HG02884 (cell line): ENCODE measurements around the gene DGCR2.
"Not testable (repeated sequence)": the region's sequence is repeated elsewhere in the genome, so short reads cannot be mapped to it uniquely, and the experiment has no call there.

Source experiments
- ATAC-seq: cut with Tn5 transposase; IDR thresholded peaks from one replicate; pipeline ENCODE4 v1.9.1; 2021; ENCODE audit warnings: mild to moderate bottlenecking, moderate library complexity; ENCODE audit not compliant: unreplicated experiment

DGCR2 gene

DNA sequence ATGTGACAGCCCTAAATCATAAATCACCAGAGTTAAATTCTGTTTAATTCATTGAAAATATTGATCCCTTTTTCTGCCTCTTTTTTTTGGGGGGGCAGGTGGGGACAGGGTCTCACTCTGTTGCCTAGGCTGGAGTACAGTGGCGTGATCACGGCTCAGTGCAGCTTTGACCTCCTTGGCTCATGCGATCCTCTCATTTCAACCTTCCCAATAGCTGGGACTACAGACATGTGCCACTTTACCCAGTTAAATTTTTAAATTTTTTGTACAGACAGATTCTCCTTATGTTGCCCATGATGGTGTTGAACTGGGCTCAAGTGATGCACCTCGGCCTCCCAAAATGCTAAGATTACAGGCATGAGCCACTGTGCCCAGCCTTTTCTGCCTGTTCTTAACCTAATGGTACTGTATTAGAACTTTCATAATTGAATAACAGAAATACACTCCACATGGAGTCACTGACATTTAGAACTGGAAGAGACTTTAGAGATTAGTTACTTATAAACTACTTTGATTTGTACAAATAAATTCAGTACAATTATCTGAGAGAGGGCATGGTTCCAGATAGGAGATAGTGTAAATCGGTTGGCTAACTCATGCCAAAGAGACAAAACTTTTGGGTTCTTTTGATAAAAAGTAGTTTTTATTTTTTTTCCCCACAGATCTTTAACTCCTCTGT lies 109.8 kb downstream of the DGCR2 start:
- ATAC-seq: no peak

DNA sequence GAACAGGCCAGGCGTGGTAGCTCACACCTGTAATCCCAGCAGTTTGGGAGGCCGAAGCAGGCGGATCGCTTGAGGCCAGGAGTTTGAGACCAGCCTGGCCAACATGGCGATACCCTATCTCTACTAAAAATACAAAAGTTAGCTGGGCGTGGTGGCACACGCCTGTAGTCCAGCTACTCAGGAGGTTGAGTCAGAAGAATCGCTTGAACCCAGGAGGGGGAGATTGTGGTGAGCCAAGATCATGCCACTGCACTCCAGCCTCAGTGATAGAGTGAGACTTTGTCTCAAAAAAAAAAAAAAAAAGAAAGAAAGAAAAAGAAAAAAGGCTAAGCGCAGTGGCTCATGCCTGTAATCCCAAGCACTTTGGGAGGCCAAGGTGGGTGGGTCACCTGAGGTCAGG lies 110.6 kb downstream of the DGCR2 start:
- not testable (repeated sequence) for ATAC-seq

DNA sequence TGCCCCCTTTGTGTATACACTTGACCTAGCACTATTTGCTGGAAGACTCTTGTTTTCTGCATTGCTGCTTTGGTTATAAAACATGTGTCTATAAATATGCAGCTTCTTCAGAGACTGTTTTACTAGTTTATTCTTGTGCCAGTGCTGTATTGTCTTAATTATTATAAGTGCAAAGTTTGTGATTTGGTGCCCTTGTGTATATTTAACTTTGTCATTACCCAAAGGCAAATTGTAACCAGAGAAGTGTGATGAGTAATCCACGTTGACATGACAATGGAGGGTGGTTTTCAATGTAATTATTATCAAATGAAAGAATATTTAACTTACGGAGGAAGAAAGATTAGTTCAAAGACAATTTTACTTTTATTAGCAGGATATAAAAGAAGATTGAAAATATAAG lies 111.1 kb downstream of the DGCR2 start:
- ATAC-seq: no peak

DNA sequence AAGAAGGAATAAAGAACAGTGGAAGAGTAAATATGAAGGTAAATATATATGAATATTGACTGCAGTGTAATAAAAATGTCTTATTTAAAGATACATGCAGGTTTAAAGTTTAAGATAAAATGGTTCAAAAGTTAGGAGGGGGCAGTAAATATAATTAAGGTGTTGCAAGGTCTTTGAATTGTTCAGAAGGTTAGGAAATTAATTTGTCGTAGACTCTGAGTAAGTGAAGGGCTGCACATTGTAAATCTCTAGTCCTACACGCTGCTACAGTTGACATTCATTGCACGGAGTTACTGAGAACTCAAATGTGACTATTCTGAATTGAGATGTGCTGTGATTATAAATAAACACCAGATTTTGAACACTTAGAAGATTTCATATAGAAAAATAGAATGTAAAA lies 116.3 kb downstream of the DGCR2 start:
- ATAC-seq: no peak

DNA sequence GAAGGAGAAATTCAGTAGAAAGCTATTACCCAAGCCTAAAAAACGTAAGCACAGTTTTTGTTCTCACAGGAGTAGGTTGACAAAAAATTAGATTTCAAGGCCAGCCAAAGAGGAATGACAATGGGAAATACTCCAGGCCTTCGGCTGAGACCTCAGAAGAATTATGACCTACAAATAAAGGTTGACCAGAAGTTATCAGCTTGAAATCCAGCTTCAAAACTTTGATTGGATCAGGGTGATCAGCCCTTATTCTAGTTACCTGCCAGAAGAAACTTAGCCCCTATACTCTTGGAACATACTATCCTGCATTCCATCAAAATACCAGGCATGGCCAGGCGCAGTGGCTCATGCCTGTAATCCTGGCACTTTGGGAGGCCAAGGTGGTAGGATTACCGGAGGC lies 117.7 kb downstream of the DGCR2 start:
- no peak for ATAC-seq

DNA sequence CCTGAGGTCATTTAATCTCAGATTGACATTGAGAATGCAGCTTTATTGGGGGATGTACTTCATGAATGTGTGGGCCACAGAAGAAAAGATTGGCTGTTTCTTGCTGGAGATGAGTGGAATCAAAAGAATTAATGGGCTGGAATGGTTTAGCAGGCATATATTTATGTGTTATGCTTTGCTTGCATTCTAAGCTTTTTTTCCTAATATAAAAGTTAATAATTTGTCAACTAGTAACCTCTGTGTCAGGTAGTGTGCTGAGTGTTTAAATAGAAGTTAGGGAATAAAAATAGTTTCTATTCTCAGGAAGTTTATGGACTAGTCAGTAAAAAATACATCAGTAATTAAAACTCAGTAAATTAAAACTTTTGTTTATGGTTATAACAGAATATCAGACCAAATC lies 118.7 kb downstream of the DGCR2 start:
- no peak for ATAC-seq

DNA sequence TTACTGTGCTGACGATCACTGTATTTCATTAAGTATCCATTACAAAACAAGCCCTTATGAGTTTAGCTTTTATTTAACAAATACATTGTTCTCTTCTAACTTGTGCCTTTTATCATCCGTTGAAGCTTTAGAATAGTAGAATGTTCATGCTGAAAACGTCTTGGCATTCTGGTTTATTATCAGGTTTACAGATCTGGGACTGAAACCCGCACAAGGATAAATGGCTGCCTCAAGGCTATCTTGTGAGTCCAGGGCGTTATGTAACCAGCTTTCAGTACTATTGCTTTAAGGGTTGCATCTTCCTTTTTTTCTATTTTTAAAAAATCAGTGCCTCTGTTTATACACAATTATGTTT lies 119.6 kb downstream of the DGCR2 start:
- no peak for ATAC-seq

DNA sequence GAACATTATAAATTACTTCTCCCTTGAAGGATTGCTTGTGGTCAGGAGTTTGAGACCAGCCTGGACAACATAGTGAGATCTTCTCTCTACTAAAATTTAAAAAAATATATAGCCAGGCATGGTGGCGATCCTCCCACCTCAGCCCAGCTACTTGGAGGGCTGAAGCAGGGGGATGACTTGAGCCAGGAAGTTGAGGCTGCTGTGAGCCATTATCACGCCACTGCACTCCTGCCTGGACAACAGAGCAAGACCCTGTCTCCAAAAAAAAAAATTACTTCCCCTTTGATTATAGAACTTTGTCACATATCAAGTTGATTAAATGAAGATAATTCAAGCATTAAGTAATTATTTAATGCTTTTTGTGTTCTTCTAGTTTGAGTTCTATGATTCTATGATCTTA lies 121.0 kb downstream of the DGCR2 start:
- ATAC-seq: no peak

DNA sequence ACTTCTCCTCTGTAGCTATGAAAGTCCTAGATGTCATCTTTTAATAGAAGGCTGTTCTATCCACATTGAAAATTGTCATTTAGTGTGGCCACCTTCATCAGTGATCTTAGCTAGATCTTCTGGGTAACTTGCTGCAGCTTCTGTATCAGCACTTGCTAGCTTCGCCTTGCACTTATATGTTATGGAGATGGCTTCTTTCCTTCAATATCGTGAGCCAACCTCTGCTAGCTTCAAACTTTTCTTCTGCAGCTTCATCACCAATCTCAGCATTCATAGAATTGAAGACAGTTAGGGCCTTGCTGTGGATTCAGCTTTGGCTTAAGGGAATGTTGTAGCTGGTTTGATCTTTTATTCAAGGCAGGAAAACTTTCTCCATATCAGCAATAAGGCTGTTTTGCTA lies 122.1 kb downstream of the DGCR2 start:
- ATAC-seq: not testable (repeated sequence)

DNA sequence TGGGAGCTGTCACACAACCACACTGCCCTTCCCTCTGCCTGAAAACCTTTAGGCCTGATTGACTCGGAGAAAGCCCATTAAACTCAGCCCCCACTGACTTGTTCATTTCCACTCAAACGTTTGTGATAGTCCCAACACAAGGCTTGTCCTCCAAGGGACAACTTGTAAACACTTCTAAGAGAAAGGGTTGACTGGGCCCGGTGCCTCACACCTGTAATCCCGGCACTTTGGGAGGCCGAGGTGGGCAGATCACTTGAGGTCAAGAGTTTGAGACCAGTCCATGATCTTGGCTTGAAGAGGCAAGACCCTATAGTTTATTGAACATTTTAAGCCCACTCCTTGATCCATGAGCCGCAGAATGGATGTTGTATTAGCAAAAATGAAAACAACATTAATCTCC lies 122.8 kb downstream of the DGCR2 start:
- ATAC-seq: no peak

DNA sequence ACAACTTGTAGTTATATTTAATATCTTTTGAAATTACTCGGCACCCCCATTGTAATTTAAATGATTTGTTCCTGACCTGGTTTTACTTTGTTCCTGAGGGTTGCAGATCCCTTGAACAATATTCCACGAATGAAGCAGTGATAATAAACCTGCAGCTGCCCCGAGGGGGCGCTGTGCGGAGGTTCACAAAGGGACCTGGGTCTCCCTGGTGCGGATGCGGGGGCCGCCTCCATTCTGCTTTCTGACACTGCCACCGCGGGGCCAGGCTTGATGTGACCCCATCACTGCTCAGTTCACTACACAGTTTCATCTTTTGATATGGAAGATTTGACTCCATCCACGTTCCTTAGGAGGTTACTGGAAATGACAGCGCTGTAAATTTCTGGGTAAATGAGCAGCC lies 123.2 kb downstream of the DGCR2 start:
- no peak for ATAC-seq

DNA sequence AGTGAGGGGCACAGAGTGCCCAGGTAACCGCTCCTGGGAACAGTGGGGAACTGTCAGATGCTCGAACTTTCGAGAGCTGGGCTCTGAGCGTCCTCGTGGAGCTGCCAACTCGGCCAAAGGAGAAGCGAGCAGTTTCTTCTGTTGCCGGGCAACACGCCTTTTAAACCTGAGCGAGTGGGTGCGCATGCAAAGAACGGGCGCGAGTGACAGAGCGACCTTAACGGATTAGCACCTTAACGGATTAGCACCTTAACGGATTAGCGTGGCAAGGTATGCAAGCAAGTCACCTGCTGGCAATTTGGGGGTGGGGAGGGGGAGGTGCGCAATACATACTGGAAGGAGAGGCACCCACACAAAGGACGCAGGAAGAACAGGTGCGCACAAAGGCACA lies 124.3 kb downstream of the DGCR2 start:
- no peak for ATAC-seq

DNA sequence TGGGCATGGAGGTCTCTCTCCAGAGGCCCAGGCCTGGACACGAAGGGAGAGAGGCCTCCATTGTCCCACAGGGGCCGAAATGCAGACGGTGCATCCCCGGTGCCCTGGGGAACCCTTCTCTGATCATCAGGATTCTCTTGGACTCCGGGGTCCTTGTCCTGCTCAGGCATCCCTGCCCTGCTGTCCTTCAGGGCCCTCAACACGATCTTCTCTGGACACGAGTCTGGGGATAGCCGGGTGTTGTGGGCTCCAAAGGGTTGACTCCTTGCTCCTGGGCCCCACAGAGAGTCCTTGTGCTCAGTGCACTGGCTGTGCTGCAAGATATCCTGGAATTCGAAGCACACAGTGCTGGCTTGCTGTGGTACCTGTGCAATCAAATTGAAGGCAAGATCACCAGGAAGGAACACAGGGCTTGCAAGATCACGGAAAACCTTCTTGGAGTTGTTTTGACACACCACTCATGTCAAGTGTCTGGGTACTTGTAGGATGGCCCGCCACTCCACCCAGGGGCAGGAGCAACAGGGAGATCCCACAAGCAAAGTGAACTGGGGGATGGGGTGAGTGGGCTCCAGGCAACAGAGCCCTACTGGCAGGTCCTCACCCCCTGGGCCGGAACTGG lies 124.8 kb downstream of the DGCR2 start:
- no peak for ATAC-seq

DNA sequence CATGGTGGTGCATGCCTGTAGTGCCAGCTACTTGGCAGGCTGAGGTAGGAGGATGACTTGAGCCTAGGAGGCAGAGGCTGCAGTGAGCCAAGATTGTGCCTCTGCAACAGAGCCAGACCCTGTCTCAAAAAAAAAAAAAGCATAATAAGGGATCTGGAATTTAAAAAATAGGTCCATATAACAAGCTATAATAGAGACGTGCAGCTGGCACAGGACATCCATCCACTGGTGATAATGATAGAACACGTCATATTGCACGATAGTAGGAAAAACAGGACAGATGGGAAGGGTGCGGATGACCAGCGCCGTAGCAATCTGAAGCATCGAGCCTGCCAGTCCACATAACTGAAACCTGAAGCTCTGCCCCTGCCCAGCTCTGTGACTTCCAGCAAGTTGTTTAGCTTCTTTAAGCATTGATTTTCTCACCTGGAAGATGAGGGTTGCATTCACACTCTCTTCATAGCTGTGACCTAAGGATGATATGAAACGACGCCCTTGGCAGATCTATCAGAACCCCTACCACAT lies 125.8 kb downstream of the DGCR2 start:
- no peak for ATAC-seq

DNA sequence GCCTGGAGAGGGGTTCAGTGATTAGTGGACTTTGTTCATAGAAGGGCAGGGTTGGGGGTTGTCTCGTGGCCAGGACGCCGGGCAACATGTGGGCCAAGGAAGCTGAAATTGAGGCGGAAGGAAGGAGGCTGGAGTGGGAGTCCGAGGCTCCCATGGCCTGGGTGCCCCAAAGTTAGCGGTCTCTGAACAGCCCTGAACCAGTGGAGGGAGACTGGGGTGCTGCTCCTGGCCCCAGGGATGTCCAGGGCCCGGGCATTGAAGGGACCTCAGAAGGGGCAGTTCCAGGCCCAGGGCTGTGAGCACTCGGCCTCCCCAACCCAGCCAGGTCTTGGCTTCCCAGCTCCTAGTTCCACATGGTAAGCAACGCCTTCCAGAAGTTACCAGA lies 126.9 kb downstream of the DGCR2 start:
- no peak for ATAC-seq

DNA sequence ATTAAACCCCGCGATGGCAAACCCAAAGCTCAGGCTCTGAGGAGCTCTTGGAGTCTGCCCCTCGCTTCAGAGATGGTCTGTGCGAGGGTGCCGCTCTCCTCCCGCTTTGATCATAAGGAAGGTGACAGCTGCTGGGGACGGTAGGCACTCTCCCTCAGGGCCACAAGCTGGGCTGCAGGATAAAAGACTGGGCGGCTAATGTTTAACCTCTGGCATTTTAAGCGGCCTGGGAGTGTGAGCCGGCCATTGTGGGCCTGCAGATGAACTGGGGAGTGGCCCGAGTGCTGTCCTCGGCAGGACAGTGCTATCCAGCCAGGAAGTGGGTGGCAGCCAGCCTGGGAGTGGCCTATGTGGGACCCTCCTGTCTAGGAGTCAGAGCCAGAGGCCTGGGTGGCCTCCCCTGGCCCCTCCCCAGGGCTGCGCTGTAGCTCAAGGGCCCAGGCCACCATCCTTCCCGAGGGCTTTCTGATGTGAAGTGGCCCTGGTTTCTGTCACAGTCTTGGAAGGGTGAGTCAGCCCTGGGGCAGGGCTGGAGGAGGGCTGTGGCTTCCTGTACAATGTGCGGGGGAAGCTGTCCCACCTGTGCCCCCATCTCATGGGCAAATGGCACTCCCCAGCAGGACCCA lies 127.4 kb downstream of the DGCR2 start:
- ATAC-seq: no peak

DNA sequence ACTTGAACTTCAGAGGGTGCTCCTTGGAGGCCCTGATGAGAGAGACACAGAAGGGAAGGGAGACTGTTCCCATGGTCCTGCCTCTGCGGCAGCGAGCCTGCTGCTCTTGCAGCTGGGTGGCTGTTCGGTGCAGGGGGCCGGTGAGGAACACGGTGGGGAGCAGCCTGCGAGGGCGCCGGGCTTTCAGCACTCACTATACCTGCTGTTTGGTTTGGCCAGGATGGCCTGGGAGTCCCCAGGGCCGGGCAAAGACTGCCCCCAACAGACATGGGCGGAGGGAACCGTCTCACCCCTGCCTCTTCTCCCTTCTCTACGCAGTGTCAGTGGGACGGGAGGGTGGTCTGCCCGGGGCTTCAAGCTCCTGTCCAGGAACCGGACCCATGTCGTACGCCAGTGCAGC lies 128.2 kb downstream of the DGCR2 start:
- no peak for ATAC-seq

DNA sequence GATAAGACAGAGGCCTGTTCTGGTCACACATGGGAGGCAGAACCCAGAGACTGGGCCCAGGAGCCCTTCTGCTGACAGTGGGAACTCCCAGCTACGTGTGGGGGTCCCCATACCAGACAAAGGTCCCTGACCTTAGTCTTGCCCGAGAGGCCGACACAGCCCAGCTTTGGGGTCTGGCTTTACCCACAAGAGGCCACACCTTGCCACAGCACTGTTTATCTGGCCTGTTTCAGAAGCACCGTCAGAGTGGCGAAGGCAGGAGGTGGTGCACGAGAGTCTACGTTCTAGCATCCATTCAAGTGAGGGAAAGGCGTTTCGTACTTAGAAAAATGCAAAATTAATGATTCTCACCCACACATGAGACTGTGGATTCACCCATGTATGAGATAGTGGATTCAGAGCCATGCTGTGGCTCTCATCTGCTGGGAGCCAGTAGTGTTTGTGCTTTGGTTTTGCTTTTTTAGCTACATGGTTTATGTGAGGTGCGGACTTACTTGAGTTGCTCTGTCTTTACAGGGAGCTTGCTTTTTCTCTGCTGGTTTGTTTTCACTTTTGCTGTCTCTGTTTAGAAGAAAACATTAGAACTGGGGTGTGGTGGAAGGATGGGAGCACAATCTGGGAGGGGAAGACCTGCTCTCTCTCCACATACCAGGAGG lies 129.5 kb downstream of the DGCR2 start:
- ATAC-seq: no peak

DNA sequence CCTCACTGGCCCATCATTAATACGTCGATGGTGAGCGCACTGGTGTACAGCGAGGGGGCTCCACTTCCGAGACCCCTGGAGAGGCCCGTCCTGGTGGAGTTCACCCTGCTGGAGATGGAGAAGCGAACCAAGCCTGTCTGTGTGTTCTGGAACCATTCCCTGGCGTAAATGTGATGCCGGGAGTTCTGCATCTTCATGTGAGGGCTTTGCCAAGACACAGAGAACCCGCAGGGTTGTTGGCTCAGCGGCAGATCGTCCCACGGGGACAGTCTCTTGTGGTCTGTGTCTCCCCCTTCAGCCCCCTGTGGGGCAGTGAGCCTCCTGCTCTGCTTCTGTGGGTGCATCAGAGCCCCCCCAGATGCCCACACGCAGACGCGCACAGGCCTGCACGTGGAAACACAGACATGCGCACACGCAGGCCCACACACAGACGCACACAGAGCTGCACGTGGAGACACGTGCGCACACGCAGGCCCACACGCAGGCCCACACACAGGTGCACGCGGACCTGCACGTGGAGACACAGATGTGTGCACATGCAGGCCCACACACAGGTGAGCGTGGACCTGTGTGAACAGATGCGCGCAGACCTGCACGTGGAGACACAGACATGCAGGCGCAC lies 130.3 kb downstream of the DGCR2 start:
- ATAC-seq: no peak

DNA sequence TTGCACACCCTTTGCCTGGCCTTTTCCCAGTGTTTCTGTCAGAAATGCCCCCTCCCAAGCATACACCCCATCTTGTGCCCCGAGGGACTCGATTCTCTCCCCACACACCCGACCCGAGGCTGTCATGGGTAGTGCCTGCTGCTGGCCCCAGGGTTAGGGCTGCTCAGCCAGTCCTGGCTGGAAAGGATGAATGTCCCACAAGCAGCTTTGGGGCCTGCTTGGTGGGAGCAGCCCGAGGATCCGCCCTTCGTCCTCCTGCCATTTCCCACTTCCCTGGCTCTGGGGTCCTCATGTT lies 131.1 kb downstream of the DGCR2 start:
- no peak for ATAC-seq

DNA sequence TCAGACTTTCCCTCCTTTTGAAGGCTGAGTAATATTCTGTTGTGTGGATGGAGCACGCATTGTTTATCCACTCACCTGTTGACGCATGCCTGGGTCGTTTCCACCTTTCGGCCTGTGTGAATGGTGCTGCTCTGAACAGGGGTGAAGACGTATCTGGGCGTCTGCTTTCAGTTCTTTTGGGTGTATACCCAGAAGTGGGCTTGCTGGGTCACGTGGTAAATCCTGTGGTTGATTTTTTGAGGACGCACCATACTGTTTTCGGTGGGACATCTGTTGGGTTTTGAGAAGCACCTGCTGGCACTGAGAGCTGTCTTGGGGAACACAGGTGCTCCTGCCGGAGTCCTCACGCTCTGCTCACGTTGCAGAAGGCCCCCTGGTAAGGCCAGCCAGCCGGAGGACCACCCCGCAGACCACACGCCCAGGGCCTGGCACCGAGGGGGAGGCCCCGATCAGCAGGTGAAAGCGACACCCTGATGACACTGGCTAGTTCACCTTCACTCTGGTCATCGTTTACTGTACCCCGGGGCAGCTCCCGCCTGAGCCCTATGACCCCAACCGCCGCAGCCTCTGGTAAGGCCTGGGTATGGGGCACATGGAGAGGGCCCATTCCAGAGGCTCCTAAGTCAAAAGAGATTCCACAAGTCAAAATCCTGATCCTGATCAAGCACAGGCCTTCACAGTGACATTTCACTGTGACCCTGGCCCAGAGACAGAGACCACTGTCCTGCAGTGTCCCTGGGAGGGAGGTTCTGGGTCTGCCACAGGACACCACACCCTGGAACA lies 131.7 kb downstream of the DGCR2 start:
- no peak for ATAC-seq
